DMS 273 (cell line): Measurements from ENCODE around the gene OSCP1.

Experiments used
- DNase-seq: peaks from one replicate; lab custom pipeline; 2025; ENCODE audit not compliant: unreplicated experiment; lab: John Stamatoyannopoulos, UW

The OSCP1 gene

DNA sequence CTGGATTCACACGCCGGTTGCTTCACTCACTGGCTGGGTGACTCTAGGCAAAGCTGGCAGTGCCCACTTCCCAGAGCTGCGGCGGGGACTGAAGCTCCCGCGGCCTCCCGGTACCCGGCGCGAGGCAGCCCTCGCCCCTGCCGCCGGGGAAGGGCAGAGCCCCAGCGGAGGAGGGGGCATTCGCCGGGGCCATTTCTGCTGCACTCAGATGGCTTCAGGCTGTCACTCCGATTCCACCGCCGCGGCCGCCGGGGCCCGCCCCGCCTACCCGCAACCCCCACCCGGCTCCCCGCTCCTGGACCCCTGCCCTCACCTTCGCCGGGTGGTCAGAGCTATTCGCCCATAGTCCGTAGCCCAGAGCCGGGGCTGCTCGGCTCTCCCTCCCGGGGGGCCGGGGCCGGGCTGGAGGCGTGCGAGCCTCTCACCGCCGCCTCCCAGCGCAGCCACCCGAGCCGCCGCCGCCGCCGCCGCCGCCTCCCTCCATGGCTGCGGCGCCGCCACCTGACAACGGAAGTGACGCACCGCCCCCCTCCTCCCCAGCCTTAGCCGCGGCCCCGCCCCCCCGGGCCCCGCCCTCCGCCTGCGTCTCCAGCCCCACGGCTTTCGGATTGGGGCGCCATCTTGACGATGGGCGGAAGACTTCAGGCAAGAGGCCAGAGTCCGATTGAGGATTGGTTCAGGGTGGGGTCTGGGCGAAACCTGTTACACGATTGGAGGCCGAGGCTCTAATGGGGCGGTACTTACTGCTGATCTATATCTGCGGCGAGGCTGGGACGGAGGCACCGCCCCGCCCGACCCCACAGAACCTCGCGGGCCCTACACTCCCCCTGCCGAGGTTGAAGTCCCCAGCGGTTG, 64.6 kb downstream of the OSCP1 start, which contains the start of gene STK40:
STK40 (minus strand) TSS at position 515 of the 855 bp plus-strand sequence. CDS start 24,592 bp downstream, outside the sequence.
- DNase-seq = peak; percentile 100

DNA sequence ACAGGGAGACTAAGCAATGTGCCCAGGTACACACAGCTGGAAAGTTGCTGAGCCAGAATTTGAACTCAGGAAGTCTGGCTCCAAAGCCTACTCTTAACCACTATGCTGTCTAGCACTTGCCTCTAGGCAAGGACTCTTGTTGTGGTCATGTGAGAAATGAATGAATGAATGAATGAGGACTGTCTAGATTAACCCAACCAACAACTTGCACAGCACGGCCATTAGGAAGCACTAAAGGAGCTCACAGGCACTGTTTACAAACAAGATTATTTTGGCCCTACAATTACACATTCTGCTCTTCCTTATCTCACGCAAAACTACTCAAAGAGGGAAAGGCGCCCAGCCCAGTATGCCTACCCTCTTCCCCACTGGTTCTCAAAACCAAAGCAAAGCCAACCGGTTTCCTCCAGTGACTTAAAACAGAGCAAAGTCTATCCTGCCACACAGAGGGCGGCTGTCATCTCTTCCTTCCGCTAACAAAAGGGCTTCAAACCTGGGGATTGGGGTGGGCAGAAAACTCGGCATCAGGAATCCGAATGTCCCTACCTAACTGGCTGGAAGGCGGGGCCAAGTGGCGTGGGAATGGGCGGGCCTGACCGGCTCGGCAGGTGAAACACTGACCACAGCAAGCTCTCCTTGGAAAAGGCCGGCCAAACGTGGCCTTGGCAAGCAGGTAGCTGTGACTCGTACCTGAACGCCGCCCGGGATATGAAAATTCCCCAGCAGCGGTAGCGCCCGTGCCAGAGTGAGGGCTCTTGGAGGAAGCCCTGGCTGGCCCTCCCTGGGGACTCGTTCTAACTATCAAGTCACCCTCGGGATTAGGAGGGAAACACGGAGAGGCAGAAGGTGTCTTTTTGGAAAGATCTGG, 65.5 kb downstream of the OSCP1 start:
- DNase-seq = peak; percentile 77

DNA sequence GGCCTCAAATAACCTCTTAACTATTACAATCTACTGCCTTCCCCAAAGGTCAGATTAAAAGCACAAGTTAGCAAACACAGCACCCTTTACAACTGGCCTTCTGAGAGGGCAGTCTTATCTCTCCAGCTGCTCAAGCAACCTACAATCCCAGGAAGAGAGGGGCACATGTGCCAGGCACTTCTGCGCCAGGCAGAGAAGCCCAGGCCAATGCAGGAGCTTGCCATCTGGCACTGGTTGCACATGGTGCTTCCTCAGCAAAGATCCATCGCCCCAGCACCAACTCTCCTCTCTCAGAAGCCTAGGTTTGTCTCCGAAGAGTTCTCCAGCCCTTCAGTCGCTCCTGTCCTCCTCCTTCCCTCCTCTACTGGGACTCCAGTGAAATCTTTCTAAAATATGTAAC, 67.0 kb downstream of the OSCP1 start:
- DNase-seq = peak; percentile 89

DNA sequence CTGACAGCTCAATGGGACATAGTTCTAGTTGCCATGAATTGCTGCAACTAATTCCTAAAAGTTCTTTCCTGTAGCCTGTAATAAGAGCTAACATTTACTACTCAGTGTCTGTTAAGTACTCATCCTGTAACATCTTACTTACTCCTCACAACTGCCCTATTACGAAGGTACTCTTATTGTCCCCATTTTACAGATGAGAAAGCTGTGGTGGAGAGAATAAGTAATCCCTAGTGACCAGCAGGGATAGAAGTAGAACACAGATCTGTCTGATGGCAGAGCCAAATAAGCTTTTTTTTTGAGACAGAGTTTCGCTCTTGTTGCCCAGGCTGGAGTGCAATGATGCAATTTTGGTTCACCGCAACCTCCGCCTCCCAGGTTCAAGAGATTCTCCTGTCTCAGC, 67.6 kb downstream of the OSCP1 start:
- no peak for DNase-seq

DNA sequence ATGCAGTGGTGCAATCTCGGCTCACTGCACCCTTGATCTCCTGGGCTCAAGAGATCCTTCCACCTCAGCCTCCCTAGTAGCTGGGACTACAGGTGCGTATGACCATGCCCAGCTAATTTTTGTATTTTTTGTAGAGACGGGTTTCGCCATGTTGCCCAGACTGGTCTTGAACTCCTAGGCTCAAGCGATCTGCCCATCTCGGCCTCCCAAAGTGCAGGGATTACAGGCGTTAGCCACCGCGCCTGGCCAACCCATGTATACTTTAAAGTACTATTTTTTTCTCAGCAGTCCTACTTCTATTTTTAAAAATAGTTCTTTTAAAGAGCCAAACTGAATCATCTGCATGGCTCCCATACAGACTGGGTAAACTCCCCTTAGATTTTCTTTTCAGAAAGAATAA, 68.0 kb downstream of the OSCP1 start:
- DNase-seq = no peak

DNA sequence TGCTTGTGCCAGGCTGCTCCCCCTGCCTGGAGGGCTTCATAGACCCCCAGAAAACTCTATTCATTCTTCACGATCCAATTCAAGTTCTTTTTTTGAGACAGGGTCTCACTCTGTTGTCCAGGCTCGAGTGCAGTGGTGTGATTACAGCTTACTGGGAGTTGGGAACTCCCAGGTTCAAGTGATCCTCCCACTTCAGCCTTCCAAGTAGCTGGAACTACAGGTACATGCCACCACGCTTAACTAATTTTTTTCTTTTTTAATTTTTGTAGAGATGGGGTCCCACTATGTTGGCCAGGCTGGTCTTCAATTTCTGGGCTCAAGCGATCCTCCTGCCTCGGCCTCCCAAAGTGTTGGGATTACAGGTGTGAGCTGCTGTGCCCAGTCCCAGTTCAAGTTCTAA, 68.8 kb downstream of the OSCP1 start:
- no peak for DNase-seq

DNA sequence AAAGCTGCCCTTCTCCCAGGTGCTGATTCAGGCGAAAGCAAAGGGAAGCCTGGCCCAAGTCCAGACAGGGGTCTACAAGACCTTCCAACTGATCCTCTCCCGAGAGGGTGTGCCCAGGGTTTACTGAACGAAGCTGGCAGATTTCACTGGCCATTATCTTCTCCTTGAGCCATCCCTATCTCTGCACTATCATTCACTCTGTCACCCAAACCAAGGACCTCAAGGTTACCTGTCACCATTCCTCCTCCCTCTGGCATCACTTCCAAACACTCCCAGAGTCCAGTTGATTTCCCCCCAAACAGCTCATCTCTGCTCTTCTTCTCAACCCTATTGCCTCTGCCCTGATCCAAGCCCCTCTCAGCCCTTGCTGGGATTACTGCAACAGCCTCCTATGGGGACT, 69.5 kb downstream of the OSCP1 start:
- DNase-seq = no peak

DNA sequence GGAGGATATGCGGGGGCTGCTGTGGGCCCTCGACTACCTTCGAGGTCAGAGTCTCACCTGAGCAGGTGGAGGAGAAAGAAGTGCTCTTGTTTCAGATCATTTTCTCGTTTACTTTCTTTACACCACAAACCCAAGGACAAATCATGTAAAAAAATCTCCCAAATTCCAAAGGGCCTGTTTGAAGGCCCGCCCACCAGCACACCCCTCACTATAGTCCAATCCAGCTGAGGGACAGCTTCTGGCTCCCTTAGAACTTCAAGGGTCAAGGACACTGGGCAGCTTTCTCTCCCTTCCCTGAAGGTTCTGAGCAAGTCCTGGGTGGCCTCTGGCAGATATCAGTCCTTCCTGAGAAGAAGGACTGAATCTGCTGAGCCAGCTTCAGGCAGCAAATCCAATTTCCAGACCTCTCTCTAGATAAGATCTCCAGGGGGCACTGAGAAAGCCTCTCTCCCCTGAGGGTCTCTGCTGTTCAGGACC, 70.1 kb downstream of the OSCP1 start:
- DNase-seq = no peak

DNA sequence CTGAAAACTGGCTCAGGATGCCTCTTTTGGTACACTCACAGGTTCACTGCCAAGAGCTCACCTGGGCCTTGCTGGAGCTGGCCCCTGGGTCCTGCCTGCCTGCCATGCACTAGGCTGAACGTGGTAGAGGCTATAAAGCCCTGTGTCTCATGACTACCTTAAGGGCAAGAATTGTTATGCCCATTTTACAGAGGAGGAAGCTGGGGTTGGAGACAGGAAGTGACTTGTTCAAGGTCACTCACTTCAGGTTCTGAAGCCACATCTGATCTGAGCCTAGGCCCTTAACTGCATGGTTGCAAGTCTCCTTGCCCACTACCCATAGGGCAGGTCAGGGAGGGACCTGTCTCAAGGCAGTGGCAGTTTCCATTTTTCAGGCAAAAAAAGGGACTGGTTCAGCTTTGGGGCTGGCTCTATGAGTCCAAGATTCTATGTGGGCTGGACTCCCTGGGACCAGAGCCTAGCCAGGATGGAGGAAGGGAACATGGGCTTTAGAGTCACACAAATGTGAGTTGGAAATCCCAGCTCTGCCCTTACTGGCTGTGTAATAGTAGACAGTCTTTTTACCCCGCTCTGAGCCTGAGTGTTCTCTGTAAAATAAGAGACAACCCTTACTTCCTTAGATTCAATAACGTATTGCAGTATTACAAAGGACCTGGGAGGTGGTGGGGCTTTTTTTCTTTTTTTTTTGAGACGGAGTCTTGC, 72.3 kb downstream of the OSCP1 start:
- DNase-seq = no peak

DNA sequence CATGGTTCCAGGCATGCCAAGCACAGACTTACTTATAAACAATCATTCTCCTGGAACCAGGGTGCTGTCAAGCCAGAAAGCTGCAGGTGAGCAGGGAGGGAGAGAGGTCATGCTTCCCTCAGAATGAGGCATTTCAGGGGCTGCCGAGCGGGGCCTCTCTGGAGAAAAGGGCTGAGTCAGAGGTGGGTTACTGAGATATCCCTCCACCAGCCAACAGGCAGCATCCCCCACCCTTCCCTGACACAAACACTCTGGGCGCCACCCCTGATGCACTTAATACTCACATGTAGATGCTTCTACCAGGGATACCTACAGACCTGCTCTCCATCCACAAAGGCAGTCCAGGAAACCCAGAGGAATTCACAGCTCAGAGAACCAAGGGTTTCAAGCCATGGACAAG, 77.6 kb downstream of the OSCP1 start:
- no peak for DNase-seq

DNA sequence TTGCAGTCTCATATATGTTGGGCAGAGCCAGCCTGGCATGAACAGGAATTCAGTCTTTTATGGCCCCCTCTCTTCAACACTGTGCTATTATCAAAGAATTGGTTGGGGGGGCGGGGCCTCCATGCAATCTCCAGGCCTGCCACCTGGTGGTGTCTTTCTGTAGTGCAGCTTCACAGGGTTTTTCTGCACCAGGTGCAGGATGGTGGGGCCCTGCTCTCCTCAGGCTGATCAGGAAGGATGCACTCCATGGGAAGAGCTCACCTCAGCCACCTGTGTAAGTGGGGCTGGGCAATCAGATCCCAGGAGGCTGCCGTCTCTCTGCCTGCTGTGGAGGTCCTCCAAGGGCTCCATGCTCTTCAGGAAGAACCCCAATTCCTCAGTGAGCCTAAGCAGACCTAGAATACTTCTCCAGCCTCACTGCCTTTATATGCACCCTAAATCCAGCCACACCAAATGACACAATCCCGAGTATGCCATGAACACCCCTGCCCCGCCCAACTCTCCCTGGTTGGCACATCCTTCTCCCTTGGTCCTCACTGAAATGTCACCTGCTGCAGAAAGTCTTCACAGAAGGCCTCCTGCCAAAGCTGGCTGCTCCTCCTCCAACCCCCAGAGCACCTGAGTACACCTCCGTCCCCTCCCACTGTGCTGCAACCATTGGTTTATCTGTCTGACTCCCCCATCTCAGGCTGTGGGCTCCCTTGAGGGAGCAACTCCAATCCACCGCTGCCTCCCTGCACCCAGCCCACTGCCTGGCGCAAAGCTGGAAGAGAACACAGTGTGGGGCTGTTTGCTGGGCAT, 81.0 kb downstream of the OSCP1 start:
- peak; percentile 91 for DNase-seq
